Fibroblast of pulmonary artery (primary cell): ENCODE data around the gene SYK.

Experiments used
- DNase-seq: peaks from one replicate; pipeline ENCODE4 v3.0.0-alpha.2; 2010; ENCODE audit warnings: low read depth
- H3K4me3 ChIP-seq: replicated peaks from 2 replicates; pipeline ENCODE4 v1.5.1; 2011; ENCODE audit warnings: low read depth, mild to moderate bottlenecking, control low read depth, low read length, moderate library complexity
- CTCF ChIP-seq: IDR thresholded peaks from 2 replicates; pipeline ENCODE4 v1.5.1; 2011; ENCODE audit warnings: mild to moderate bottlenecking, control low read depth, low read length, inconsistent platforms; ENCODE audit errors: missing control alignments

Gene SYK

GRCh38 chr9:90867101-90867500, 65.5 kb downstream of the SYK start:
- no peak for TF ChIP-seq CTCF
- DNase-seq: no peak
- no peak overlapping the region for H3K4me3 ChIP-seq

DNA sequence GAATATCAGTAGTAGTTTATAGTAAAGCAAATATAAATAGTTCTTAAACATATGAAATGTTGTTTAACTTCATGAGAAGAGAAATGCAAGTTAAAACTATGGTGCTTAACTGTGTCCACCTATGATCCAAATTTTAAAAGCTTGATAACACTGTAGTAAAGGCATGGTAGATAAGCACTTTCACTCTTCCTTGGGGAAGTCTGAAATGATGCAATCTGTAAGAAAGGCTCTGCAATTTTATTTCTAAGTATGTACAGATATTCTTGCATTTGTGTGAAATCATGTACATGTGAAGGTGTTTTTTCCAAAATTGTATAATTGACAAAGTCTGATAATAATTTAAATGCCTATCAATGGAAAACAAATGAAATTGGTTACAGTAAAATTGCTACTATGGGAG, 66.9 kb downstream of the SYK start:
- DNase-seq: peak; percentile 8
- no peak for TF ChIP-seq CTCF
- no peak overlapping the region for H3K4me3 ChIP-seq

GRCh38 chr9:90869361-90869760, 67.7 kb downstream of the SYK start:
- TF ChIP-seq CTCF: no peak
- no peak overlapping the region for H3K4me3 ChIP-seq
- no peak for DNase-seq

DNA sequence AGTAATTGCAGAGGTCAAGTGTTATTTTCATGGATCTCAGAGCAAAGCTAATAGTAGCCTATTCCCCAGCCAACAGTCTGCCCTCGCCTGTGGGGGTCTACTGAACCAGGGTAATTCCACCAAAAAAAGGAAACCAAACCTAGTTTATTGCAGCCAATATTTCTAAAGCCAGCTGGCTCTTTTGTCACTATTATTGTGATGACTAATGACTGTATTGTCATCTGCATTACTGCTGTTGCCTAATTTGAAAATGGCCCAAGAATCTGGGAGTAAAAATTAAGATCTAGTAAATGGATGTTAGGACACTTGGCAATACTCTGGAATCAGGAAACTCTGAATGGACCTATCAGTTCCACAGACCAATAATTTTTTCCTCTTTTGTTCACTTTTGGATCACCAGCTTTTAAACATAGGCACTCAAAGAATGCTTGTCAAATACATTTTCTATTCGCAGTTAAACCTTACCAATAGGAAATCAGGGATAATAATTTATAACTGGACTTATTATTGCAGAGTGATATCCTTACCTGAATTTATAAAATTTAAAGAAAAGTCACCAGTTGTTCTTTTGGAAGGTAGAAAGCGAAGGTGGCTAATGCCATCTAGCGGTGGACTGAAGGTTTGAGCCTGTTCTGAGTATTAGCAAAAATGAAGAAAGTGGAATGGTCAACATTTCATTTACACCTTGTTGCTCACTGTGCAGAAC, 69.2 kb downstream of the SYK start:
- TF ChIP-seq CTCF: peak; percentile 95
- DNase-seq: peak; percentile 64
- H3K4me3 ChIP-seq: no peak overlapping the region

DNA sequence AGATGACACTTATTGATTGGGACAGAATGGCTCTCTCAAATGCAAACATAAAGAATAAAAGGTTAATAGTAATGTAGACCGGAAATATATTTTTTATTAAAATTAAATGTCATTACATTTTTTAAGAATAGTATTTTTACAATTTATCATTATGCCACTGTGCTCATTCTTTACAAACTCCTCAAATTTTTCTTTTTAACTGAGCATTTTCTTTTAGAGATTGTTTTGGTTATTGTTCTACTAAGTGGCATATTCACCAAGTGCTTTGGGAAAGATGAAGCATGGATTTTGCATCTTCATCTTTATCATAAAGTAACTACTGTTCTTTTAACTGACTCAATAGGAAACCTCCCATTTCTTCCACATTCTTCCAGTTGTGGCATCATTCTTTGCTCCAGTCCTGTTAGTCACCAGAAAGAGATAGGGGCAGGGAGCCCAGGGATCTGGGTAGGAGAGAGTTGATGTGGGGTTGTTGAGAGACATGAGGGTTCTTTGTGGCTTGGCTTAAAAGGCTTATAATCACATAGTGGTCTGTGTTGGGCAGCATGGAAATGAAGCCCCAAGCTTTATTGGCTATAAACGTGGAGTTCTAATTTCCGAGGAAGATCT, 69.8 kb downstream of the SYK start:
- DNase-seq: no peak
- no peak for TF ChIP-seq CTCF
- H3K4me3 ChIP-seq: no peak overlapping the region

DNA sequence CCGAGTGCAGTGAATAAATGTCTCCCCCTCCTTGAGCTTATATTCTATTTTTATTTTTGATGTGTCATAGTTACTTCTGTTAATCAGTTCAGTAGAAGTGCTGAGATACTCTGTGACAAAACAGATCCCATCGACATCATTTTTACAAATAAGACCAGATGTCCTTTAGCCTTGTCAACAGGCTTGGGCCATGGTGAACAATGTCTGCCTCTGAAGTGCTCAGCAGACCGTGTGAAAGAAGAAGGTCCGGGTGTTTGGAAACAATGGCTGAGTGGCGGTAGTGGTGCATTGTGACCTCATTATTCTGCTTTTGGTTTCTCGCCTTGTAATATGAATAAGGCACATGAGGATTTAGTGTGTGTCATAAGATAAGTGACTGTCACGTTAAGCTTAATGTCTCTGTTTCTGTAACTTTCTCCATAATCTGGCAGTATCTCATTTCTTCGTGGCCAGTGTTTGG, 71.2 kb downstream of the SYK start:
- no peak for DNase-seq
- H3K4me3 ChIP-seq: no peak overlapping the region
- TF ChIP-seq CTCF: no peak

DNA sequence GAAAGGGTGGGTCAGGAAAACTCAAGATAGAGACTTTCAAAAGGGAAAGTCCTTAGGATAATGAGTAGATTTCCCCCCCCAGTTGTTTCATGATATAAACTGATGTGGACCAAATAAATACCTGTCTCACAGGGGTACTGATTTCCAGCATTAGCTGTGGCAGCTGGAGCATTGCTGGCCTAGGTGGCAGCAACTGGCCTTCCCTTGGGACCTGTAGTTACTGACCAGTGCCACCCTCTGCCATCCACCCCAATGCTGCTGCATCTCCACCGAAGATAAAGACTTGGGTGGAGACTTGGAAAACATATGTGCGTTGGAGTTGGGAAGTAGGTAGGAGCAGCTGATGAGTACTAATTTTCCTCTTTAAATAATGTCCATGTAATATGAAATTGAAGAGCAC, 71.8 kb downstream of the SYK start:
- H3K4me3 ChIP-seq: no peak overlapping the region
- DNase-seq: no peak
- no peak for TF ChIP-seq CTCF
